Transverse colon (tissue), 4 donors: ENCODE data around the gene SEC61B. TPM values are rescaled to one million over a fixed set of nuclear protein-coding genes. Genes with fewer than 3 reads are reported as not detected.
"Not testable (repeated sequence)": the region's sequence is repeated elsewhere in the genome, so short reads cannot be mapped to it uniquely, and the experiment has no call there.

Experiments used
- DNase-seq: peaks from one replicate; pipeline ENCODE4 v3.0.0-alpha.2; 2019
- H3K27ac ChIP-seq, 4 donors: fragments of 200-600 bp; sonication (generic); 2 replicates each; pipeline ENCODE4 v1.5.1; 2016 to 2018; ENCODE audit warnings: inconsistent platforms in 4 of 4
- H3K27me3 ChIP-seq: fragments of 200-600 bp; sonication (generic); 2 replicates; pipeline ENCODE4 v1.5.1; 2017; ENCODE audit warnings: inconsistent platforms
- H3K36me3 ChIP-seq, 4 donors: fragments of 200-600 bp; sonication (generic); 2 replicates each; pipeline ENCODE4 v1.5.1; 2017 to 2019; ENCODE audit warnings: inconsistent platforms in 4 of 4
- H3K4me1 ChIP-seq, 4 donors: fragments of 200-600 bp; sonication (generic); 2 replicates each; pipeline ENCODE4 v1.5.1; 2017 to 2020; ENCODE audit warnings: inconsistent platforms in 4 of 4
- H3K4me3 ChIP-seq, 4 donors: fragments of 200-600 bp; sonication (generic); 1 replicate in 1 of 4; 2 replicates in 3 of 4; pipeline versions ENCODE4 v1.5.1 to v1.6.1; 2017 to 2019; ENCODE audit warnings: inconsistent platforms in 4 of 4
- H3K9me3 ChIP-seq, 2 donors: fragments of 200-600 bp; sonication (generic); 2 replicates each; pipeline ENCODE4 v1.5.1; 2017 to 2019; ENCODE audit warnings: inconsistent platforms in 2 of 2
- CTCF ChIP-seq, 5 experiments: fragments of 200-600 bp in 3 of 5; fragments of 450-650 bp in 2 of 5; sonication (generic) in 3 of 5; IDR thresholded peaks; 1 replicate in 2 of 5; 2 replicates in 3 of 5; pipeline ENCODE4 v1.5.1; 2016 to 2017; ENCODE audit warnings: antibody characterized with exemption in 5 of 5, inconsistent platforms in 3 of 5, mild to moderate bottlenecking in 2 of 5, moderate library complexity in 1 of 5
- EP300 ChIP-seq: sonication (generic); formaldehyde crosslinking; IDR thresholded peaks from one replicate; pipeline ENCODE4 v1.6.1; 2017; ENCODE audit warnings: antibody characterized with exemption, low read depth
- POLR2A ChIP-seq: fragments of 450-650 bp; IDR thresholded peaks from one replicate; pipeline ENCODE4 v1.6.1; 2016; ENCODE audit warnings: antibody characterized with exemption, mild to moderate bottlenecking, moderate library complexity
- POLR2AphosphoS5 ChIP-seq, 3 donors: sonication (generic); formaldehyde crosslinking; IDR thresholded peaks; one replicate each; pipeline ENCODE4 v1.6.1; 2016; ENCODE audit warnings: antibody characterized with exemption in 3 of 3
- WGBS, 2 donors: methylation state at CpG; one replicate each; pipeline ENCODE4 v1.1.5; 2018; ENCODE audit warnings: low coverage in 1 of 2; 5-methylcytosine and 5-hydroxymethylcytosine counted together
- in situ Hi-C, 4 donors: fragments of 200-750 bp; cut with MboI; loops; one replicate each; pipeline versions ENCODE4 v1.15.0 to v1.15.1; 2017; ENCODE audit warnings: low sequenced_read_pairs in 3 of 4, low pct_ligation_motif_present in 1 of 4, low pct_unique_long_range_greater_than_20kb in 1 of 4
- intact Hi-C: fragments of 100-400 bp; cut with DNase I; formaldehyde crosslinking; loops from one replicate; pipeline ENCODE4 v1.15.1; 2023; ENCODE audit warnings: low total_unique reads
- total RNA-seq, 4 donors: library from RNA; depleted of rRNA; stranded (reverse); fragments of >200 nt; gene quantifications; one replicate each; pipeline ENCODE4 v1.1.0, GENCODE V29; 2016

The SEC61B gene
- total RNA-seq, 4 donors from 2014 or later, result 10.1 to 72.5 (median 42.0) TPM

DNA sequence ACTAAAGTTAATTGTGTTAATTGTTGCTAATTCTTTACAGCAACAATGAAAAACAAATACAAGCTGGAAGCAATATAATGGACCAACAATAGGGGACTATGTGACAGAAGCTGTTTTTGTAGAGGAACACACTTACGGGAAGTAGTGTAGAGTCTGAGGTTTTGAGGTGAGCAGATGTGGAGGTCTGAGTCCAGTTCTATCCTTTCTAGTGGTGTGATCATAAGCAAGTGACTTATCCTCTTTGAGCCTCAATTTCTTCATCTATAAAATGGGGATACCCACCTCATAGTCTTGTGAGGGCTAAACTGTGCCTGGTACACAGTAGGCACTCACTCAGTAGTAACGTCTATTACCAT is 28.6 kb upstream of the SEC61B start:
- H3K4me3 ChIP-seq, result no peak overlapping the region
- 45 to 51% methylated on average over 2 of the region's 2 CpGs for WGBS, 2 donors
- no peaks in the 10 kb centered on the region for H3K9me3 ChIP-seq
- no peak for TF ChIP-seq POLR2AphosphoS5 (IDR thresholded peaks at IDR 0.05)
- no peaks in the 10 kb centered on the region for H3K27me3 ChIP-seq
- H3K27ac ChIP-seq, result no peak overlapping the region
- in situ Hi-C loops (loop anchor here in 1 of 4 donors (25.0 kb wide), 1 partner anchor 819 kb away; no protein-coding TSS in a partner anchor), intact Hi-C loops (no loop called here)
- H3K36me3 ChIP-seq, result no peaks in the 10 kb centered on the region
- H3K4me1 ChIP-seq, result no peaks in the 10 kb centered on the region
- no peak for DNase-seq

DNA sequence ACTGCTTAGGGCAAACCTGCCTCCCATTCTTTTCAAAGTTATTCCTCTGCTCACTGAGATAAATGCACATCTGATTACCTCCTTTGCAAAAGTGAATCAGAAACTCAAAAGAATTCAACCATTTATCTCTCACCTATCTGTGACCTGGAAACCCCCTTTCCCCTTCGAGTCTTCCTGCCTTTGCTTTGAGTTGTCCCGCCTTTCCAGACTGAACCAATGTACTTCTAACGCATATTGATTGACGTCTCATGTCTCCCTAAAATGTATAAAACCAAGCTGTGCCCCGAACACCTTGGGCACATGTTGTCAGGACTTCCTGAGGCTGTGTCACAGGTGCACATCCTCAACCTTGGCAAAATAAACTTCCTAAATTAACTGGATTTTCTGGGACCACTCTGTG is 25.6 kb upstream of the SEC61B start:
- in situ Hi-C loops, result loop anchor here in 1 of 4 donors (25.0 kb wide), 1 partner anchor 816 kb away; no protein-coding TSS in a partner anchor
- H3K9me3 ChIP-seq, H3K36me3 ChIP-seq, H3K4me3 ChIP-seq, DNase-seq, H3K4me1 ChIP-seq, H3K27ac ChIP-seq, H3K27me3 ChIP-seq, intact Hi-C loops: not testable (repeated sequence)
- 75 to 91% methylated on average over 5 of the region's 5 CpGs for WGBS, 2 donors

GRCh38 chr9:99197124-99197630 is 24.9 kb upstream of the SEC61B start:
- no peak for TF ChIP-seq EP300
- TF ChIP-seq POLR2A, result no peak
- TF ChIP-seq CTCF (IDR thresholded peaks at IDR 0.05), result no peak
- TF ChIP-seq POLR2AphosphoS5 (IDR thresholded peaks at IDR 0.05), result no peak
- intact Hi-C loops, result no loop called here
- Histone ChIP-seq H3K9me3 (no peaks in the 10 kb centered on the region), H3K27ac (no peak overlapping the region), H3K27me3 (no peaks in the 10 kb centered on the region), H3K4me1 (no peaks in the 10 kb centered on the region), H3K36me3 (no peaks in the 10 kb centered on the region), H3K4me3 (no peak overlapping the region)
- no peak for DNase-seq
- in situ Hi-C loops, result loop anchor here in 1 of 4 donors (25.0 kb wide), 1 partner anchor 815 kb away; no protein-coding TSS in a partner anchor
- WGBS, 2 donors, result 90 to 92% methylated on average over 3 of the region's 3 CpGs

DNA sequence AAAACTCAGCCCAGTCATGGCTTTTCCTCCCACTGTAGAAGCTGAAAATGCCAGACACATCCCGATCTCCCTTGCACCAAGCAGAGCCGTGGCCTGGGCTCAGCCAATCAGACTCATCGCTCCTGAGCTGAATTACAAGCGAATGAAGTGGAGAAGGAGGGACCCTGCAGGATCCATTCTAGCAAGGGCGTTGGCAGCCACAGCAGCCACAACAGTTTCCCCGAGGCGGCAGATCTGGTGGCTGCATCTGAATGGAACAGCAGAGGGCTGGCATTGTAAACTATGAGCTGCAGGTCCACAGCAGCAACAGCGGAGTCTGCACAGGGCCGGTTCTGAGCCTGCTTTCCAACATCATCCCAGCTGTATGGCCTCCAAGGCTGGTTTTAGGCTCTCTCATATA is 24.1 kb upstream of the SEC61B start:
- no peak for TF ChIP-seq CTCF (IDR thresholded peaks at IDR 0.05)
- no peak for TF ChIP-seq POLR2AphosphoS5 (IDR thresholded peaks at IDR 0.05)
- no peak for TF ChIP-seq POLR2A
- no peak for TF ChIP-seq EP300
- no peaks in the 10 kb centered on the region for H3K4me1 ChIP-seq
- WGBS, 2 donors, result 70% methylated on average over 9 of the region's 9 CpGs; no CpG with 5 or more reads in 1 of the 2 donors
- intact Hi-C loops, result no loop called here
- H3K36me3 ChIP-seq, result no peaks in the 10 kb centered on the region
- no peak overlapping the region for H3K4me3 ChIP-seq
- no peak for DNase-seq
- in situ Hi-C loops, result loop anchor here in 1 of 4 donors (25.0 kb wide), 1 partner anchor 814 kb away; no protein-coding TSS in a partner anchor
- no peak overlapping the region for H3K27ac ChIP-seq
- H3K27me3 ChIP-seq, result no peaks in the 10 kb centered on the region
- H3K9me3 ChIP-seq, result no peaks in the 10 kb centered on the region

DNA sequence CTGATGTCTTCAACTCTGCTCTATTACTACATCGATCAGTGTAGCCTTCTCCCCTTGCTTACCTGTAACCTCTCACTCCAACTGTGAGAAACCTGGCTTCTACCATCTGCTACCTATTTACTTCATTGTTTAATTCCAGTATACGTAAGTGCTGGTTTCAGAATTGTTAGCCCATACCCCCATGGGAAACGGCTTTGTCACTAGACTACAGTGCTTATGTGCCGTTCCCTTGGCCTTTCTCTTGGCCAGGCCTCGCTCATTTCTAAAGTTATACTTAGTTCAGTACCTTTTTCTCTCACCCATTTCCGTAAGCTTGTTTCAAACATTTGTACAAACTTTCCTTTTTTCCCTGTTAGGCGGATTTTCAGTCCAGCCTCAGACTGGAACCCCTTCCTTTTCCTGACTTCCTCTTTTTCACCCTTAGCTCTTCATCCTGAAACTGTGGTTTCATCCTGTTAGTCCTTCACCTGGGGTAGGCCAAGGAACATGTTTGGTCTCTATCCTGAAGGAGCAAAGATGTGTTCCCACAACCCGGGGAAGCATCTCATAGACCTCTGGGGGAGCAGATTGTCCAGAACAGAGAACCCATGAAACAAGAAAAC is 22.0 kb upstream of the SEC61B start:
- DNase-seq, result no peak
- H3K4me3 ChIP-seq, result no peak overlapping the region
- no peaks in the 10 kb centered on the region for H3K9me3 ChIP-seq
- H3K27me3 ChIP-seq, result no peaks in the 10 kb centered on the region
- no peak overlapping the region for H3K27ac ChIP-seq
- no peaks in the 10 kb centered on the region for H3K4me1 ChIP-seq
- H3K36me3 ChIP-seq, result no peaks in the 10 kb centered on the region
- intact Hi-C loops (no loop called here), in situ Hi-C loops (loop anchor here in 1 of 4 donors (25.0 kb wide), 1 partner anchor 812 kb away; no protein-coding TSS in a partner anchor)
- TF ChIP-seq EP300 (no peak), POLR2A (no peak), CTCF (IDR thresholded peaks at IDR 0.05) (no peak), POLR2AphosphoS5 (IDR thresholded peaks at IDR 0.05) (no peak)
- 77 to 82% methylated on average over 4 to 8 of the region's 8 CpGs for WGBS, 2 donors
